Thyroid gland (tissue), 4 donors: Measurements from ENCODE around the gene PAXX.

ENCODE experiments used
- POLR2A ChIP-seq, 2 donors: fragments of 450-650 bp; IDR thresholded peaks; one replicate each; pipeline ENCODE4 v1.6.1; 2017; ENCODE audit warnings: antibody characterized with exemption in 2 of 2, mild to moderate bottlenecking in 2 of 2, moderate library complexity in 1 of 2
- TF ChIP-seq, protein P1 (sequence below), 6 experiments: fragments of 200-600 bp in 3 of 6; fragments of 450-650 bp in 3 of 6; sonication (generic) in 3 of 6; IDR thresholded peaks; one replicate each; pipeline ENCODE4 v1.5.1; 2016 to 2019; ENCODE audit warnings: antibody characterized with exemption in 6 of 6, mild to moderate bottlenecking in 2 of 6, inconsistent platforms in 1 of 6, moderate library complexity in 1 of 6

DNA sequence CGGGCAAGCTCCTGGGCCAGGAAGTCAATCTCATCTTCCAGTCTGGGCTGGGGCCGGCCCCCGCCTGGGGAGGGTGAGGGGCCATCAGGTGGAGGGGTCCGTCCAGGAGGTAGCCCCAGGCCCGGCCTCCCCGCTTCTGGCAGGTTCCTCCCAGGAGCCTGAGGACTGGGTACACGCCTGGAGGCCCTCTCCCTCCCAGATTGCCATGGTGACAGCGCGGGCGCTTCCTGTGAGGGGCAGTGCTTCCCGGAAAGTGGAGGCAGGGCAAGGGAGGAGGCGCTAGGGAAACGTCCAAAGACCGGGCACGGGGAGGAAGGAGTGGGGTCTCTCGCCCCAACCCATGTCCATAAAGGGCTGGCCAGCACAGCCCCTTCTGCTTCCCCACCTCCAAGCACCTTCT lies 48.9 kb downstream of the PAXX start:
- TF ChIP-seq, protein P1, sequence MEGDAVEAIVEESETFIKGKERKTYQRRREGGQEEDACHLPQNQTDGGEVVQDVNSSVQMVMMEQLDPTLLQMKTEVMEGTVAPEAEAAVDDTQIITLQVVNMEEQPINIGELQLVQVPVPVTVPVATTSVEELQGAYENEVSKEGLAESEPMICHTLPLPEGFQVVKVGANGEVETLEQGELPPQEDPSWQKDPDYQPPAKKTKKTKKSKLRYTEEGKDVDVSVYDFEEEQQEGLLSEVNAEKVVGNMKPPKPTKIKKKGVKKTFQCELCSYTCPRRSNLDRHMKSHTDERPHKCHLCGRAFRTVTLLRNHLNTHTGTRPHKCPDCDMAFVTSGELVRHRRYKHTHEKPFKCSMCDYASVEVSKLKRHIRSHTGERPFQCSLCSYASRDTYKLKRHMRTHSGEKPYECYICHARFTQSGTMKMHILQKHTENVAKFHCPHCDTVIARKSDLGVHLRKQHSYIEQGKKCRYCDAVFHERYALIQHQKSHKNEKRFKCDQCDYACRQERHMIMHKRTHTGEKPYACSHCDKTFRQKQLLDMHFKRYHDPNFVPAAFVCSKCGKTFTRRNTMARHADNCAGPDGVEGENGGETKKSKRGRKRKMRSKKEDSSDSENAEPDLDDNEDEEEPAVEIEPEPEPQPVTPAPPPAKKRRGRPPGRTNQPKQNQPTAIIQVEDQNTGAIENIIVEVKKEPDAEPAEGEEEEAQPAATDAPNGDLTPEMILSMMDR (IDR thresholded peaks at IDR 0.05): no peak
- TF ChIP-seq POLR2A (IDR thresholded peaks at IDR 0.05): no peak
